BLaER1 treated with 17β-estradiol and CSF1 and Interleukin-3, amounts not matched to agents 10 nM and 100 nM (cell line): ENCODE measurements around the gene PRUNE2.
"Not testable (repeated sequence)": the region's sequence is repeated elsewhere in the genome, so short reads cannot be mapped to it uniquely, and the experiment has no call there.

ENCODE experiments used
- H3K27ac ChIP-seq, 11 experiments: shearing (Covaris generic); formaldehyde crosslinking; 2 replicates each; pipeline ENCODE4 v1.8.1; 2022
- H3K27me3 ChIP-seq, 11 experiments: shearing (Covaris generic); formaldehyde crosslinking; 2 replicates each; pipeline ENCODE4 v1.8.1; 2022
- H3K36me3 ChIP-seq, 11 experiments: shearing (Covaris generic); formaldehyde crosslinking; 2 replicates each; pipeline ENCODE4 v1.8.1; 2022
- H3K4me1 ChIP-seq, 10 experiments: shearing (Covaris generic); formaldehyde crosslinking; 2 replicates each; pipeline ENCODE4 v1.8.1; 2022
- H3K4me2 ChIP-seq, 11 experiments: shearing (Covaris generic); formaldehyde crosslinking; 2 replicates each; pipeline ENCODE4 v1.8.1; 2022
- H3K4me3 ChIP-seq, 10 experiments: shearing (Covaris generic); formaldehyde crosslinking; 2 replicates each; pipeline ENCODE4 v1.8.1; 2022
- H3K9ac ChIP-seq, 11 experiments: shearing (Covaris generic); formaldehyde crosslinking; 2 replicates each; pipeline ENCODE4 v1.8.1; 2022
- H3K9me3 ChIP-seq, 11 experiments: shearing (Covaris generic); formaldehyde crosslinking; replicated peaks in 1 of 11; 2 replicates each; pipeline ENCODE4 v1.8.1; 2022
- H4K20me1 ChIP-seq, 11 experiments: shearing (Covaris generic); formaldehyde crosslinking; 2 replicates each; pipeline ENCODE4 v1.8.1; 2022
- Cebpa-rat ChIP-seq, 11 experiments: shearing (Covaris generic); IDR thresholded peaks; 2 replicates each; pipeline ENCODE4 v1.8.1; 2022

The PRUNE2 gene, protein sequence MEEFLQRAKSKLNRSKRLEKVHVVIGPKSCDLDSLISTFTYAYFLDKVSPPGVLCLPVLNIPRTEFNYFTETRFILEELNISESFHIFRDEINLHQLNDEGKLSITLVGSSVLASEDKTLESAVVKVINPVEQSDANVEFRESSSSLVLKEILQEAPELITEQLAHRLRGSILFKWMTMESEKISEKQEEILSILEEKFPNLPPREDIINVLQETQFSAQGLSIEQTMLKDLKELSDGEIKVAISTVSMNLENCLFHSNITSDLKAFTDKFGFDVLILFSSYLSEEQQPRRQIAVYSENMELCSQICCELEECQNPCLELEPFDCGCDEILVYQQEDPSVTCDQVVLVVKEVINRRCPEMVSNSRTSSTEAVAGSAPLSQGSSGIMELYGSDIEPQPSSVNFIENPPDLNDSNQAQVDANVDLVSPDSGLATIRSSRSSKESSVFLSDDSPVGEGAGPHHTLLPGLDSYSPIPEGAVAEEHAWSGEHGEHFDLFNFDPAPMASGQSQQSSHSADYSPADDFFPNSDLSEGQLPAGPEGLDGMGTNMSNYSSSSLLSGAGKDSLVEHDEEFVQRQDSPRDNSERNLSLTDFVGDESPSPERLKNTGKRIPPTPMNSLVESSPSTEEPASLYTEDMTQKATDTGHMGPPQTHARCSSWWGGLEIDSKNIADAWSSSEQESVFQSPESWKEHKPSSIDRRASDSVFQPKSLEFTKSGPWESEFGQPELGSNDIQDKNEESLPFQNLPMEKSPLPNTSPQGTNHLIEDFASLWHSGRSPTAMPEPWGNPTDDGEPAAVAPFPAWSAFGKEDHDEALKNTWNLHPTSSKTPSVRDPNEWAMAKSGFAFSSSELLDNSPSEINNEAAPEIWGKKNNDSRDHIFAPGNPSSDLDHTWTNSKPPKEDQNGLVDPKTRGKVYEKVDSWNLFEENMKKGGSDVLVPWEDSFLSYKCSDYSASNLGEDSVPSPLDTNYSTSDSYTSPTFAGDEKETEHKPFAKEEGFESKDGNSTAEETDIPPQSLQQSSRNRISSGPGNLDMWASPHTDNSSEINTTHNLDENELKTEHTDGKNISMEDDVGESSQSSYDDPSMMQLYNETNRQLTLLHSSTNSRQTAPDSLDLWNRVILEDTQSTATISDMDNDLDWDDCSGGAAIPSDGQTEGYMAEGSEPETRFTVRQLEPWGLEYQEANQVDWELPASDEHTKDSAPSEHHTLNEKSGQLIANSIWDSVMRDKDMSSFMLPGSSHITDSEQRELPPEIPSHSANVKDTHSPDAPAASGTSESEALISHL (N-terminal part only)

DNA sequence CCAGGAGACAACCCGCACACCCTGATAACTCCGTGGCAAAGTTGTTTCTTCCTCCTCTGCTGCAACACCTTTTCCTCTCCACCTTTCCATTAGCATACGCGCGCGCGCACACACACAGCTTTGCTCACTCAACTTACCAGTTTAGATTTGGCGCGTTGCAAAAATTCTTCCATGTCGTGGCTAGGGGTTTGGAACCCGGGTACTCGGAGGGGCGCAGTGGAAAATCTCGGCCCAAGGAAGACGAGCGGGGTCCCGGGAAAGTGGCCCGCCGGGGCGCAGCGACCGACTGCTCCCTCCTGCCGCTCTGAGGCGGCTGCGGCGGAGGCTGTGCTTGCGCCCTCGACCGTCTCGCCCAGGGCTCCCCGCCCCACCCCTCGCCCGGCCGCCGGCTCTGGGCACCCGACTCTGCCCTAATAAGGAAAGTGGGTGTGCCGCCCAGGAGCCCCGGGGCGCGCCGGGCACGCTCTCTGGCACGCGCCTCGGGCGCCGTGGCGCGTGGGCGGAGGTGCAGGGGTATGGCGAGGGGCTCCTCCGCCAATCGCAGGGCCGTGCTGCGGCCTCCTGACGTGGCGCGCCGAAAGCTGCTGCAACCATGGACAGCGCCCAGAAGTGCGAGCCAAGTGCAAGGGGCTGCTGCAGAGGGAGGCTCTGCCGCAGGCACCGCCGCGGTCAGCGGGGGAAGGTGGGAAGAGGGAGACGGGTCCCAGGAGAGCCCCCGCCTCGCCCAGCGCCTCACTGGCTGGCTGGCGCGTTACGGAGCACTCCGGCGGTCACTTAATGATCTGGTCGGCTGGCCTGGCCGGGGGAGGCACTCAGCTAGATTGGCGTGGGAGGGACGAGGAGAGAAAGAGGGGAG lies at the start of gene PRUNE2:
Gene PRUNE2, minus strand, starts transcription at position 324 of the 856 bp plus-strand sequence. Its CDS starts 151 bp downstream, at position 173.
- Histone ChIP-seq H4K20me1 (no peaks in the 10 kb centered on the region), H3K9ac (no peak within 1 kb of the TSS), H3K27ac (no peak within 1 kb of the TSS), H3K9me3 (peaks cover 0 to 6% (median 0%) of the 10 kb centered on the region in 11 experiments; a peak in 1 of 22 replicates), H3K4me3 (no peak within 1 kb of the TSS), H3K36me3 (no peaks in the 10 kb centered on the region), H3K4me1 (no peaks in the 10 kb centered on the region), H3K27me3 (no peaks in the 10 kb centered on the region), H3K4me2 (no peak within 1 kb of the TSS)
- TF ChIP-seq Cebpa-rat (IDR thresholded peaks at IDR 0.05): no peak

DNA sequence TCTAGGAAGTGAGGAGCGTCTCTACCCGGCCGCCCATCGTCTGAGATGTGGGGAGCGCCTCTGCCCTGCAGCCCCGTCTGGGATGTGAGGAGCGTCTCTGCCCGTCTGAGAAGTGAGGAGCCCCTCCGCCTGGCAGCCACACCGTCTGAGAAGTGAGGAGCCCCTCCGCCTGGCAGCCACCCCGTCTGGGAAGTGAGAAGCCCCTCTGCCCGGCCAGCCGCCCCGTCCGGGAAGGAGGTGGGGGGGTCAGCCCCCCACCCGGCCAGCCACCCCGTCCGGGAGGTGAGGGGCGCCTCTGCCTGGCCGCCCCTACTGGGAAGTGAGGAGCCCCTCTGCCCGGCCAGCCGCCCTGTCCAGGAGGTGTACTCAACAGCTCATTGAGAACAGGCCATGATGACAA lies 49.5 kb upstream of the PRUNE2 start:
- not testable (repeated sequence) for H4K20me1 ChIP-seq, H3K4me1 ChIP-seq, H3K9ac ChIP-seq, H3K4me3 ChIP-seq, H3K36me3 ChIP-seq, H3K4me2 ChIP-seq, H3K27me3 ChIP-seq, H3K27ac ChIP-seq
- H3K9me3 ChIP-seq: peaks cover 0 to 16% (median 8%) of the 10 kb centered on the region in 11 experiments; a peak in 9 of 22 replicates

DNA sequence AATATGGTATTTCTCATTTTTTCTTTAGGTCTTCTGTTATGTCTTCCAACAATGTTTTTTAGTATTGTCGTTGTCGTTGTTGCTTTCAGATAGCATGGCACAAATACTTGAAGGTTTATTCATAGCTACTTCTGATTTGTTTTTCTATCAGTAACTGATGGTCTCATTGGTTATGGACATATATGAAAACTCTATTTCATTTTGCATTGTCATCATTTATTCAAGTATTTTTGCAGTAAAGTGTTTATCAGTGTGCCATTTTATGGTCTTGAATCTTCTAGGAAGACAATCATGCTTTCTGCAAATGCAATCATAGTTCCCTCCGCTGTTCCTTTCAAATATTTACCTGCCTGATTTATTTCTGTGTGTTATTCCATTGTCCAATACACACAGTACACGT lies 44.0 kb upstream of the PRUNE2 start:
- H3K4me2 ChIP-seq: no peak overlapping the region
- peaks cover 0 to 5% (median 0%) of the 10 kb centered on the region in 10 experiments; a peak in 2 of 20 replicates for H3K4me1 ChIP-seq
- no peak for TF ChIP-seq Cebpa-rat (IDR thresholded peaks at IDR 0.05)
- no peak overlapping the region for H3K9ac ChIP-seq
- H3K4me3 ChIP-seq: no peak overlapping the region
- no peaks in the 10 kb centered on the region for H3K36me3 ChIP-seq
- no peaks in the 10 kb centered on the region for H4K20me1 ChIP-seq
- H3K27me3 ChIP-seq: no peaks in the 10 kb centered on the region
- H3K27ac ChIP-seq: no peak overlapping the region
- peaks cover 0 to 10% (median 6%) of the 10 kb centered on the region in 11 experiments; a peak in 8 of 22 replicates for H3K9me3 ChIP-seq

DNA sequence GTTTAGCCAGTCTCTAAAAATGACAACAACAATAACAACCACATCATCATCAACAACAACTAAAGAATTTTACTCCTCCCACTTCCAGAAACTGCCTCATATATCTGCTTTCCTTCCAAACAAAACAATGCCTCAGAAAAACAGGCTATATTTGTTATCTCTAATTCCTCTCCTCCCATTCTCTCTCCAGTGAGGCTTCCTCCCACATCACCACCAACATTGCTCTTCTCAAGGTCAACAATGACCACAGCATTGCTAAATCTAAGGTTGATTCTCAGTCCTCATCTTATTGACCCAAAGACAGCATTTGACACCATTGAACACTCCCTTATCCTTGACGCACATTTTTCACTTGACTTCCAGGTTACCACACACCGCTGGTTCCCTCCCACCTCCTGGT lies 38.1 kb upstream of the PRUNE2 start:
- Histone ChIP-seq H3K9ac (no peak overlapping the region), H3K27me3 (no peaks in the 10 kb centered on the region), H3K9me3 (no peaks in the 10 kb centered on the region), H3K4me3 (no peak overlapping the region), H3K36me3 (no peaks in the 10 kb centered on the region), H3K4me2 (no peak overlapping the region), H3K4me1 (peaks cover 0 to 5% (median 0%) of the 10 kb centered on the region in 10 experiments; a peak in 2 of 20 replicates), H3K27ac (no peak overlapping the region), H4K20me1 (no peaks in the 10 kb centered on the region)
- no peak for TF ChIP-seq Cebpa-rat (IDR thresholded peaks at IDR 0.05)

DNA sequence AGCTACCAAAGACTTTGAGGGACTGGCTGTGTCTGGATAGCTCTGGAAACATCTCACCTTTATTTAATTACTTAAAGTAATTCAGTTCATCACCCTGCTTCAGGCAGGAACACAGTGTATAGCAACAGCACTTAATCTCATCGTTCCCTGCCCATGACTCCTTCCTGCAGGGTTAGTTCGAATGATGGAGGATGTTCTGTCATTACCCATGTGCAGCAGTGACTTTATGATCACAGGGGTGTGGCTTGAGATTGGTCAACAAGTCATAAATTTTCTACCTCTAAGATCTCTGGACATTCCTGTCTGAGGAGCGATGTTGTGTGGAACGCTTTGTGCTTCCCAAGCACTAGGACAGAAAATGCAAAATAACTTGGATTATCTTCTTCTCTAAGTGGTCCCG lies 37.1 kb upstream of the PRUNE2 start:
- Histone ChIP-seq H3K9ac (no peak overlapping the region), H3K4me3 (no peak overlapping the region), H4K20me1 (no peaks in the 10 kb centered on the region), H3K4me1 (peaks cover 0 to 5% (median 0%) of the 10 kb centered on the region in 10 experiments; a peak in 2 of 20 replicates), H3K27me3 (no peaks in the 10 kb centered on the region), H3K9me3 (peaks cover 0 to 1% (median 0%) of the 10 kb centered on the region in 11 experiments; a peak in 2 of 22 replicates), H3K27ac (no peak overlapping the region), H3K4me2 (no peak overlapping the region), H3K36me3 (no peaks in the 10 kb centered on the region)
- no peak for TF ChIP-seq Cebpa-rat (IDR thresholded peaks at IDR 0.05)

DNA sequence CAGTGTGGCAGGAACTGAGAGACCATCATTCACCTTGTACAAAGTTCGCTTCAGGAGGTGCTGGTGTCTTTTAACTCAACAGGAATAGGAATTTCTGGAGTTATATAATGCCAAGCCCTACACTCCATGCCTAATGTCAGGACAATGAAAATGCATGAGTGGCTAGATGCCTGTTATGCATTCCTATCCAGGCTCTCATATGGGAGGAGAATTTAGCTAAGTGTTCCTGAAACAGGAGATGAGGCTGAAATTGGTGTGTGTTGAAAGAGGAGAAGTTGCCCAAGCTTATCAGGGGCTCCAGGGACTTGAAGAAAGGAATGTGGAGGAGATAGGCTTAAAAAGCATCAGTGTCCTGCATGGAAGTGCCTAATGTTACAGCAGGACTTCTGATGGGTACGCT lies 26.8 kb upstream of the PRUNE2 start:
- Histone ChIP-seq H3K36me3 (no peaks in the 10 kb centered on the region), H3K4me2 (no peak overlapping the region), H3K4me1 (no peaks in the 10 kb centered on the region), H3K27ac (no peak overlapping the region), H3K27me3 (no peaks in the 10 kb centered on the region), H3K4me3 (no peak overlapping the region), H3K9me3 (peaks cover 0 to 7% (median 0%) of the 10 kb centered on the region in 11 experiments; a peak in 3 of 22 replicates), H3K9ac (no peak overlapping the region), H4K20me1 (no peaks in the 10 kb centered on the region)
- no peak for TF ChIP-seq Cebpa-rat (IDR thresholded peaks at IDR 0.05)

DNA sequence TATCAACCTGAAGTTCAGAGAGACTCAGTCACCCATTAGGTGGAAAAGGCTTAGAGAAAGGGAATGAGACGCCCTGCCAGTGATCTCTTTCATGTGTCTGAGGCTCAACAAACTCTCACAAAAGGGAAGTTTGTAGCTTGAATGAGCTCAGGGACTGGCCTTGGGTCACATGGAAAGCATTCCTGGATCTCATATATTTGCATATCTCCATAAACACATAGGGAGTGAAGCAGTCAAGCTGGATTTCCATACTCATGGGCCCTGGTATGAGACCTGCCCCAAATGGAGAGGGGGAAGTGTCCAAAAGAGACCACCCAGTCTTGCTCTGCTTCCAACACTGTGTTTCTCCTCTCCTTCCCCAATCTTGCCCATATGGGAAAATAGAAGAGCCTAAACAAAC lies 26.4 kb upstream of the PRUNE2 start:
- Histone ChIP-seq H4K20me1 (no peaks in the 10 kb centered on the region), H3K9me3 (peaks cover 0 to 3% (median 0%) of the 10 kb centered on the region in 11 experiments; a peak in 3 of 22 replicates), H3K9ac (no peak overlapping the region), H3K4me2 (no peak overlapping the region), H3K27ac (no peak overlapping the region), H3K36me3 (no peaks in the 10 kb centered on the region), H3K4me3 (no peak overlapping the region), H3K4me1 (no peaks in the 10 kb centered on the region), H3K27me3 (no peaks in the 10 kb centered on the region)
- TF ChIP-seq Cebpa-rat (IDR thresholded peaks at IDR 0.05): no peak

DNA sequence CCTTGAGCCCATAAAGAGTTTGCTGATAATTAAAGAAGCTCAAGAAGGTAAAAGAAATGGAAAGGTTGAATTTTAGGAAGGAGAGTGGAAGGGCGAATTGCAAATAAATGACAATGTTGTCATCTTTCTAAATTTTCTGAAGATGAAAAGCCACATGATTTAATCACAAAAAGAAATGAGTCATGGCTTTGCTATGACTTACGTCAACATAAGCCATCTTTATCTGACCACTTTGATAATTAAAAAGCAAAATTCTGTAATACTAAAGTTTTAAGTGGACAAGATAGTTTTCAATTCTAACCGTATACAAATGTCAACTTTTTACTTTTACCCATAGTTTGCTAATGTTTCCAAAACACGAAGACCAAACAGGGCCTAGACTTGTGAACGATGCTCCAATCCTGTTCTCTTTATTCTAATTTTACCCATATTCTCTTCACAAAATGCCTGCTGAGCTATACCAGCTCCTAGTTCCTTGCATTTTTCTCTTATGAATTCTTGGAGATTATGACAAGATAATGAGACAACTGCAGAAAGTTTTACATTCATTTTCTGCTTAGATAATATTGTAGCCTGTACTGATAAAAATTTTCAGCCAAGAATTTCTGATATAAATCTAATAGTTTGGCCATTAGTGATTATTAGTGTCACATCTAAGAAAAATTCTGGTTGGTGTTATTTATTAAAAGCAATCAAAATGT lies 21.8 kb upstream of the PRUNE2 start:
- Histone ChIP-seq H4K20me1 (no peaks in the 10 kb centered on the region), H3K9me3 (peaks cover 6 to 12% (median 9%) of the 10 kb centered on the region in 11 experiments; a peak in 17 of 22 replicates), H3K4me3 (no peak overlapping the region), H3K36me3 (no peaks in the 10 kb centered on the region), H3K9ac (no peak overlapping the region), H3K4me2 (no peak overlapping the region), H3K4me1 (no peaks in the 10 kb centered on the region), H3K27me3 (no peaks in the 10 kb centered on the region), H3K27ac (no peak overlapping the region)
- no peak for TF ChIP-seq Cebpa-rat (IDR thresholded peaks at IDR 0.05)
